ENCODE data around the gene HSPA12B. TPM values are rescaled to one million over a fixed set of nuclear protein-coding genes. Genes with fewer than 3 reads are reported as not detected.

HSPA12B gene
- total and polyA plus RNA-seq, 2 of the 13 experiments (the other 11 are each of a cell fraction or from before 2014, with no cell fraction given), result 0.01 TPM; not detected in 1

- peak; percentile 85 for TF ChIP-seq GABPB1 (CRISPR knock-in tag; IDR thresholded peaks at IDR 0.05)
- TF ChIP-seq THYN1 (CRISPR knock-in tag; IDR thresholded peaks at IDR 0.05; ENCODE audit: borderline replicate concordance, low read depth), result 0 out of 2 replicates have a peak, but pooled peaks have one; percentile 52
- peak; percentile 29; the same call in 1 of the 2 replicates for TF ChIP-seq TSC22D2 (CRISPR knock-in tag; IDR thresholded peaks at IDR 0.05; ENCODE audit: borderline replicate concordance)
- 0 out of 2 replicates have a peak, but pooled peaks have one; percentile 20 for TF ChIP-seq LRRFIP1 (CRISPR knock-in tag; conservative IDR thresholded peaks at IDR 0.05)
- peak; percentile 40; the same call in 1 of the 2 replicates for TF ChIP-seq CCDC6 (CRISPR knock-in tag; IDR thresholded peaks at IDR 0.05)
- peak; percentile 89 for TF ChIP-seq ZNF160 (CRISPR knock-in tag; IDR thresholded peaks at IDR 0.05)
- TF ChIP-seq GLMP (CRISPR knock-in tag; IDR thresholded peaks at IDR 0.05; ENCODE audit: borderline replicate concordance), result no peak
- TF ChIP-seq ZNF749 (CRISPR knock-in tag; IDR thresholded peaks at IDR 0.05; ENCODE audit: borderline replicate concordance), result peak; percentile 99
- peak; percentile 80 for TF ChIP-seq MED8 (CRISPR knock-in tag; IDR thresholded peaks at IDR 0.05; ENCODE audit: insufficient replicate concordance)
- TF ChIP-seq ZSCAN5A (CRISPR knock-in tag; IDR thresholded peaks at IDR 0.05; ENCODE audit: borderline replicate concordance), result peak; percentile 45; the same call in 1 of the 2 replicates
- TF ChIP-seq ZBTB20 (CRISPR knock-in tag; IDR thresholded peaks at IDR 0.05; ENCODE audit: borderline replicate concordance, low read depth), result peak; percentile 12
- peak; percentile 69 for TF ChIP-seq ZNF234 (CRISPR knock-in tag; conservative IDR thresholded peaks at IDR 0.05)
- TF ChIP-seq TCF7 (IDR thresholded peaks at IDR 0.05; ENCODE audit: low read depth), result no peak
- no peak for TF ChIP-seq ZNF468 (CRISPR knock-in tag; IDR thresholded peaks at IDR 0.05)
- peak; percentile 23 for TF ChIP-seq RAD21 (CRISPR knock-in tag; IDR thresholded peaks at IDR 0.05)
- TF ChIP-seq MED13 (CRISPR knock-in tag; IDR thresholded peaks at IDR 0.05), result peak; percentile 92
- peak; percentile 91 for TF ChIP-seq ZFP37 (CRISPR knock-in tag; IDR thresholded peaks at IDR 0.05; ENCODE audit: borderline replicate concordance)
- TF ChIP-seq PAWR (CRISPR knock-in tag; IDR thresholded peaks at IDR 0.05; ENCODE audit: borderline replicate concordance), result 0 out of 2 replicates have a peak, but pooled peaks have one; percentile 83
- TF ChIP-seq RFX5 (IDR thresholded peaks at IDR 0.05; ENCODE audit: low read depth, low read length), result peak; percentile 63
- peak; percentile 89; the same call in 1 of the 2 replicates for TF ChIP-seq NCOA1 (CRISPR knock-in tag; IDR thresholded peaks at IDR 0.05)
- no peak for TF ChIP-seq FOXP1 (IDR thresholded peaks at IDR 0.05)
- no peak for TF ChIP-seq FOXP1 (CRISPR knock-in tag; IDR thresholded peaks at IDR 0.05)
- TF ChIP-seq ZC3H4 (CRISPR knock-in tag; IDR thresholded peaks at IDR 0.05; ENCODE audit: borderline replicate concordance), result no peak
- no peak for TF ChIP-seq ARNT (IDR thresholded peaks at IDR 0.05)
- no peak for TF ChIP-seq FOXJ3 (CRISPR knock-in tag; IDR thresholded peaks at IDR 0.05; ENCODE audit: borderline replicate concordance)
- TF ChIP-seq KAT7 (CRISPR knock-in tag; IDR thresholded peaks at IDR 0.05; ENCODE audit: borderline replicate concordance), result peak; percentile 68
Observed at GRCh38 chr20:3767427-3768341, 35.2 kb downstream of the HSPA12B start, which contains the start of gene ADISSP (continued).

Measured in HepG2 (cell line).